Small intestine (tissue), 7 donors: Measurements from ENCODE around the gene CDH5. TPM values are rescaled to one million over a fixed set of nuclear protein-coding genes. Genes with fewer than 3 reads are reported as not detected.

ENCODE experiments used
- DNase-seq, 2 donors: peaks; one replicate each; pipeline versions ENCODE4 v3.0.0 to v3.0.0-alpha.2; 2013
- FAIRE-seq: peaks from 2 replicates; lab custom pipeline; 2012; peaks lifted over from hg19 to GRCh38; lab: Jason Lieb, UNC
- H3K27ac ChIP-seq, 3 donors: one replicate each; pipeline ENCODE4 v1.5.1; 2013; ENCODE audit warnings: low read length in 2 of 3, mild to moderate bottlenecking in 2 of 3, control low read depth in 1 of 3, inconsistent platforms in 1 of 3, low read depth in 1 of 3, moderate library complexity in 1 of 3
- H3K27me3 ChIP-seq, 3 donors: one replicate each; pipeline ENCODE4 v1.6.1; 2013; ENCODE audit warnings: low read length in 3 of 3, inconsistent platforms in 1 of 3; ENCODE audit not compliant: control insufficient read depth in 3 of 3, insufficient read depth in 3 of 3
- H3K36me3 ChIP-seq, 3 donors: one replicate each; pipeline ENCODE4 v1.6.1; 2013; ENCODE audit warnings: low read length in 3 of 3, inconsistent platforms in 1 of 3, low read depth in 1 of 3, mild to moderate bottlenecking in 1 of 3, moderate library complexity in 1 of 3; ENCODE audit not compliant: control insufficient read depth in 3 of 3, insufficient read depth in 2 of 3
- H3K4me1 ChIP-seq, 3 donors: one replicate each; pipeline ENCODE4 v1.6.1; 2013; ENCODE audit warnings: low read length in 2 of 3, inconsistent platforms in 1 of 3, low read depth in 1 of 3, mild to moderate bottlenecking in 1 of 3, moderate library complexity in 1 of 3; ENCODE audit not compliant: control insufficient read depth in 3 of 3, insufficient read depth in 2 of 3
- H3K4me3 ChIP-seq, 3 donors: one replicate each; pipeline ENCODE4 v1.5.1; 2013; ENCODE audit warnings: low read length in 3 of 3, control low read depth in 1 of 3, inconsistent platforms in 1 of 3, low read depth in 1 of 3, mild to moderate bottlenecking in 1 of 3, moderate library complexity in 1 of 3
- H3K9me3 ChIP-seq, 2 donors: one replicate each; pipeline ENCODE4 v1.6.1; 2013; ENCODE audit warnings: low read depth in 1 of 2, low read length in 1 of 2; ENCODE audit not compliant: control insufficient read depth in 2 of 2, insufficient read depth in 1 of 2
- whole genome bisulfite sequencing, 3 donors: extraction: QIAGEN DNeasy Blood & Tissue Kit; methylation state at CpG; one replicate each; pipeline ENCODE4 v1.1.7; 2013; 5-methylcytosine and 5-hydroxymethylcytosine counted together
- polyA plus RNA-seq, 4 donors: library from polyadenylated mRNA; stranded (reverse) in 3 of 4; unstranded in 1 of 4; fragments of 200-250 nt in 3 of 4; fragments of 120-200 nt in 1 of 4; gene quantifications; one replicate each; pipeline versions ENCODE4 v1.2.1 to v1.2.3, GENCODE V29; 2013
- donor health status: healthy with polysubstance abuse.
- donor health status: control.
- donor health status: control.
- donor health status: Bipolar disorder and iron deficiency.
- donor health status: healthy.

Gene CDH5
- polyA plus RNA-seq, 4 donors: 0.45 to 28.8 (median 7.6) TPM

DNA sequence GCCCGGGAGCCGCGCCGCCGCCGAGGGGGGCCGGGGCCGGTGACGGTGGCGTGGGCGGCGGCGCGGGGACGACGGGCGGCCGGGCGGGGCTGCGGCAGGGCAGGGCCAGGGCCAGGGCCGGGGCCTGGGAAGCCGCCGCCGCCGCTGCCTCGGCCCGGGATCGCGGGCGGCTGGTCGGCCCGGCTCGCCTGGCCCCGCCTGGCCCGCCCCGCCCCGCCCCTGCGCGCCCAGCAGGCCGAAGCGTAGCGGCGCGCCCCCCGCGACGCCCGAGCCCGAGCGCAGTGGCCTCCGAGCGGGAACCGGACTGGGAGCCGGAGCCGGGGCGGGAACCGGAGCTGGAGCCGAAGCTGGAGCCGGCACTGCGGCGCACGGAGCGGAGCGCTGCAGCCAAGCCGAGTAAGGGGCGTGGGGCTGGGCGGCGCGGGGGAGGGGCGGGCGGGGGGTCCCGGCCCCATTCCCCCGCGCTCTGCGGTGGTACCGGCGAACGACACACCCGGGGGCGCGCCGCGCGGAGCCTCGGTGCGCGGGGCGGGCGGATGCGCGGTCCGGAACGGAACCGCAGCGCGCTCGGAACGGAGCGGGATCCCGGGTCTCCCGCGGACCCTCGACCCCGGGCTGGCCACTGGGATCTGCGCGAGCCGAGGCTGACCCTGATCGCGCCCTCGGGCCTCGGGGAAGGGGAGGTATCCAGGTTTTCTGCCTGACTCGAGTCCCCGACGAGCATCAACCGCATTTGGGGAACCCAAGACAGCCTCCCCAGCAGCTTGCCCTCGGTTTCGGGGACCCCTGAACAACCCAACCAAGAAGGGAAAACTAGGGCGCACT, 60.8 kb downstream of the CDH5 start, which contains the start of gene BEAN1:
BEAN1 (plus strand) TSS at position 260 of the 825 bp plus-strand sequence. CDS start 10,382 bp downstream, outside the sequence.
- H3K4me1 ChIP-seq: peaks cover 0 to 5% (median 0%) of the 10 kb centered on the region in 3 donors
- DNase-seq (peak in 1 of 2 donors; percentile 39), FAIRE-seq (no peak)
- no peaks in the 10 kb centered on the region for H3K36me3 ChIP-seq
- H3K4me3 ChIP-seq: peak within 1 kb of the TSS in 2 of 3 donors; percentile 15 to 50
- no peak within 1 kb of the TSS for H3K27ac ChIP-seq
- H3K9me3 ChIP-seq: peaks cover 0 to 5% of the 10 kb centered on the region in 2 donors
- peaks cover 12 to 67% (median 24%) of the 10 kb centered on the region in 3 donors for H3K27me3 ChIP-seq
- WGBS, 3 donors: 0 to 1% (median 1%) methylated on average over 35 to 118 of the region's 118 CpGs

DNA sequence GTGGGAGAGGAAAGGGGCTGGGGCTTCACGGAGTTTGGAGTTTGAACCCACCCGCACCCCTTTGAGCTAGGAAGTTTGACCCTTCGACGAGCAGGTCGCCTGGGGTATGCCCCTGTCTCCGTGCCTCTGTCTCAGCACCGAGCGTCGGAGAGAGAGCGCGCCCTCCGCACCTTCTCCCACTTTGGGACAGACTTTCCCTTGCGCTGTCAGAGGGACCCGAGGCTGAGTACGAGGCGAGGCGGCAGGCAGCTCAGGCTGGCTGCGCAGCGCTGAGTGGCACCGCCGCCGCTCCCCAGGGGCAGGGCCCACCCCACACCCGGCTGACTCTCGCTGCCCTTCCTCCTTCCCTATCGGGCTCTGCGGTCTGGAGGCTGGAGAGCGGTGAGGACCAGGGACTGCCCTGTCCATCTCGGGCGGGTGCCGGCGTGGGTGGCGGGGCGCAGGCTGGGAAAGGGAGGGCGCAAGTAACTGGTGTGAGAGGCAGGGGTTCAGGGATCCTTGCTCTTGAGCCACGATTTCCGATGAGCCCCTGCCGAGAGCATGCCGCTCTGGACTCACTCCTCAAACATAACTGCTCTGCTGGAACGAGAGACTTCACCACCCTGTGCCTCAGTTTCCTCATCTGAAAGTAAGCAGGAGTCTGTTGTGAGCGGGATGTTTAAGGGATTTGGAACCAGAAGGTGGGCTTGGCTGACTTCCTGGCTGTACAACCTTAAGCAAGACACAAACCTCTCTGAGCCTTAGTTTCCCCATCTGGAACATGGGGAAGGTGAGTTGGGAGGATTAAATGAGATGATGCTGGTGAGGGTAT, 61.6 kb downstream of the CDH5 start:
- 4 to 11% (median 8%) methylated on average over 37 to 40 of the region's 40 CpGs for WGBS, 3 donors
- no peak for FAIRE-seq
- peaks cover 0 to 5% (median 0%) of the 10 kb centered on the region in 3 donors for H3K4me1 ChIP-seq
- no peak for DNase-seq
- H3K9me3 ChIP-seq: peaks cover 0 to 5% of the 10 kb centered on the region in 2 donors
- H3K27ac ChIP-seq: no peak overlapping the region
- no peaks in the 10 kb centered on the region for H3K36me3 ChIP-seq
- peaks cover 12 to 64% (median 24%) of the 10 kb centered on the region in 3 donors for H3K27me3 ChIP-seq
- no peak overlapping the region for H3K4me3 ChIP-seq

DNA sequence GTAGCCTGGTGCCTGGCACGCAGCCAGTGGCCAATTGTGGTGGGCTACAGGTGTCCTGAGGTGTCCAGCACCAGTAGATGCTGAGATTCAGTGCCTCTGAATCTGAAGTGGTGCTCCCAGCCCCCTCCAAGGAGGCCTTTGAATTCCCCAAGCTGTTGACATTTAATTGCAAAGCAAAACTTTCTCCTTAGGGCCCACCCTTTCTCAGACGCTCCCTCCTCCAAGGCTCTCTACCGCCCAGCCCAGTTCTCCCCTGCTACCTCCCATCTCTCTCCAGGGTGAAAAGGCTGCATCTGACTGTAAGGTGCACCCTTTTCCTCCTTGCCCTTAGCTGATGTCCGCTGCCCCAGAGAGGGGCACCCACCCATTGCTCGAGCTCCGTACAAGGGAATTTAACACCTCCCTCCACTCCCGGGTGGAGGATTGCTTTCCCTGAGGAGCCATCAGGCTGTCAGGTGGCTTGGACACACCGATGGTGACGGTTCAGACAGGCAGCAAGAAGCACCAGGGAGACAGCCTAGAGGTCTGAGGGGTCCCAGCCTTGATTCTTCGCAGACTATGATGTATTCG, 62.3 kb downstream of the CDH5 start:
- Histone ChIP-seq H3K36me3 (no peaks in the 10 kb centered on the region), H3K27ac (no peak overlapping the region), H3K9me3 (peaks cover 0 to 5% of the 10 kb centered on the region in 2 donors), H3K4me1 (peaks cover 0 to 5% (median 0%) of the 10 kb centered on the region in 3 donors), H3K4me3 (no peak overlapping the region), H3K27me3 (peaks cover 12 to 61% (median 24%) of the 10 kb centered on the region in 3 donors)
- no peak for DNase-seq
- no peak for FAIRE-seq
- WGBS, 3 donors: 18 to 31% (median 18%) methylated on average over 11 of the region's 11 CpGs

DNA sequence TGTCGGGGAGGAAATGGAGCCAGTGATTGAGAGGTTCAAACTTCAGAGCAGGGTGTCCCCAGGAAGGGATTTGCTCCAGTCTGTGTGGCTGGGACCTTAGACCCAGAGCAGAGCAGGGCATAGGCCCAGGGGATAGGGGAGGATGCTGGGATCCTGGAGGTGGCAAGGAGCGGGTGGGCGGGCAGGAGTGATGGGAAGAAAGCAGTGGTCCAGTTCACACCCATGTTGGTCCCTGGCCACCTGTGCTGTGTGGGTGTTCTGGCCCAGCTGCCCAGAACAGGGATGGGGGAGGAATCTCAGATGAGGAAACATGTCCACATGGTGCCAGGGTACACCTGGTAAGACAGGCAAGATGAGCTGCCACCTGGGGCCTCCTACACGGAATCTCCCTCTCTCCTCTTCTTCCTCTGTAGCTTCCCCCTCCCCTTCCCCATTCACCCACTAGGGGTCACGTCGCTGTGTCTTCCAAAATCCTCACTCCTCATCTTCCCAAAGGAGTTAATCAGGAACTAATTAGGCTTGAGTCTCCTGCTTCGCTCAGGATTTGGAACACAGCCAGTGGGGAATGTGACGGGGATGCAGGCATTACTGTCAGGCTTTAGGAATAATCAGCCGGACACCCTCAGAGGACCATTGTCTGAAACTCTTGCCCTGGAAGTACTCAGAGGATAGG, 62.9 kb downstream of the CDH5 start:
- WGBS, 3 donors: 32 to 45% (median 39%) methylated on average over 9 of the region's 9 CpGs
- H3K9me3 ChIP-seq: peaks cover 0 to 5% of the 10 kb centered on the region in 2 donors
- H3K4me3 ChIP-seq: no peak overlapping the region
- H3K4me1 ChIP-seq: peaks cover 0 to 5% (median 0%) of the 10 kb centered on the region in 3 donors
- no peak overlapping the region for H3K27ac ChIP-seq
- H3K27me3 ChIP-seq: peaks cover 12 to 55% (median 24%) of the 10 kb centered on the region in 3 donors
- H3K36me3 ChIP-seq: no peaks in the 10 kb centered on the region
- no peak for DNase-seq
- FAIRE-seq: no peak

DNA sequence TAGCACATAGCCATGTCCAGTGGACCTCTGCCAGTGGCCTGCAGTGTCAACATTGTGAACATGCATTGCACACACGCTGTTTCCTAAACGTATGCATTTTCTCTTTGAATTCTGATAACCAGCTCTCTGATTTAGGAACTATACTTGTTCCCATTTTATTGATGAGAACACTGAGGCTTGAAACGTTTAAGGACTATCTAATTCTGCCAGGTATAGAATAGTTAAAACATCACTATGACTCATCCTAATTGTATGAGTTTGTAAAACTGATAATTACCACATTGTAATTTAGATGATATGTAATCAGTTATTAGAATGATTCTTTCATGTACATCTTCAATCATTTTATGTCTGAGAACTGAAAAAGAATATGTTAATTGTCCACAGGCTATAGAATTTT, 63.7 kb downstream of the CDH5 start:
- no peak for FAIRE-seq
- H3K27ac ChIP-seq: no peak overlapping the region
- 52 to 64% (median 54%) methylated on average over 3 of the region's 3 CpGs for WGBS, 3 donors

DNA sequence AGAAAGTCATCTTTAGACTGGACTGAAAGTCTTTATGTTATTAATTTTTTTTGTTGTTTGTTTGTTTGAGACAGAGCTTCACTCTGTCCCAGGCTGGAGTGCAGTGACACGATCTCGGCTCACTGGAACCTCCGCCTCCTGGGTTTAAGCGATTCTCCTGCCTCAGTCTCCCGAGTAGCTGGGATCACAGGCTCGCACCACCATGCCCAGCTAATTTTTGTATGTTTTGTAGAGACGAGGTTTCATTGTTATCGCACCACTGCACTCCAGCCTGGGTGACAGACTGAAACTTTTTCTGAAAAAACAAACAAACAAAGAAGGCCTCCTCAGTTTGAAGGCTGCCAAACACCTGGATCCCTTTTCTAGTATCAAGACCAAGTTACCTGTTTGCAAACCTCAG, 65.3 kb downstream of the CDH5 start:
- Histone ChIP-seq H3K27ac (no peak overlapping the region), H3K27me3 (peaks cover 7 to 34% (median 14%) of the 10 kb centered on the region in 3 donors), H3K4me1 (no peaks in the 10 kb centered on the region), H3K36me3 (no peaks in the 10 kb centered on the region), H3K4me3 (no peak overlapping the region), H3K9me3 (no peaks in the 10 kb centered on the region)
- no peak for FAIRE-seq
- 76 to 84% (median 78%) methylated on average over 8 of the region's 8 CpGs for WGBS, 3 donors
- no peak for DNase-seq

More for the DNA sequence above, 63.7 kb downstream of the CDH5 start:
- no peak overlapping the region for H3K4me3 ChIP-seq
- DNase-seq: no peak
- peaks cover 12 to 47% (median 21%) of the 10 kb centered on the region in 3 donors for H3K27me3 ChIP-seq
- peaks cover 0 to 5% of the 10 kb centered on the region in 2 donors for H3K9me3 ChIP-seq
- H3K36me3 ChIP-seq: no peaks in the 10 kb centered on the region
- peaks cover 0 to 5% (median 0%) of the 10 kb centered on the region in 3 donors for H3K4me1 ChIP-seq

DNA sequence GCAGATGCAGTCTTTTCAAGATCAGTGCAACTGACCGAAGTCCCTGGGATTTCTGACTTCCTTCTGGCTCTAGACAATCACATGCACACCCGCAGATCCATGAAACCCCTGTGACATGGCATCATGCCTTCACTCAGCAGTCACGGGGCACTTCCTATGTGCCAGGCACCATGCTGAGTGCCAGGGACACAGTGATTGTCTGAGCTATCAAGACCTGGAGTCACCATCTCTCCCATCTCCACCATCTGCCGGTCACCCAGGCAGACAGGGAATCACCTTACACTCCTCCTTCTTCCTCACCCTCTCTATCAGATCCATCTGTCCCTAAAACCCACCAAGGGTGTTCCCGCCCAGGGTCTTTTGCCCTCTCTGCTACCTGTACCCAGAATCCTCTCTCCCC, 65.9 kb downstream of the CDH5 start:
- no peak overlapping the region for H3K4me3 ChIP-seq
- no peaks in the 10 kb centered on the region for H3K4me1 ChIP-seq
- peaks cover 6 to 33% (median 14%) of the 10 kb centered on the region in 3 donors for H3K27me3 ChIP-seq
- no peak overlapping the region for H3K27ac ChIP-seq
- H3K36me3 ChIP-seq: no peaks in the 10 kb centered on the region
- FAIRE-seq (no peak), DNase-seq (no peak)
- 64 to 85% (median 77%) methylated on average over 5 of the region's 5 CpGs for WGBS, 3 donors
- H3K9me3 ChIP-seq: no peaks in the 10 kb centered on the region
